ENCODE measurements around the gene ACKR2.
A peak's percentile ranks its signal among the peaks of the same experiment; 100 is the strongest.

ACKR2 gene

GRCh38 chr3:42809202-42809601, at the start of gene ACKR2:
Gene ACKR2, plus strand, starts transcription at chr3:42809445. Its CDS starts 55,058 bp downstream, at chr3:42864503.
- no peak for DNase-seq

GRCh38 chr3:42762046-42762724, 47.1 kb upstream of the ACKR2 start:
- DNase-seq = no peak

DNA sequence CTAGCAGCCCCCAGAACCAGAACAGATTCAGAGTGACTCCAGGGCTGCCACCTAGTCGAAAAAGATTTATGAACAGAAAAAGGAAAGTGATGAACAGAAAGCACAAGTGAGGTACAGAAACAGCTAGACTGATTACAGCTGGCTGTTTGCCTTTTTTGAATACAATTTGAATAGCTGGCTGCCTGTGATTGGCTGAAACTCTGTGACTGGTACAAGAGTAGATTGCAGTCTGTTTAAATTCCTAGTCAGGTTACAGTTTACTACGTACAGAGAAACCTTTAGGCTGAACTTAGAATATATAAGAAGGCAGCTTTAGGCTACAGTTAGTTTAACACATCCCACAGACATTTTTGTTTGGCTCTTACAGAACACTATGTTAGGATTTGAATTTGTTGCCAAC, 46.2 kb upstream of the ACKR2 start:
- DNase-seq = no peak

DNA sequence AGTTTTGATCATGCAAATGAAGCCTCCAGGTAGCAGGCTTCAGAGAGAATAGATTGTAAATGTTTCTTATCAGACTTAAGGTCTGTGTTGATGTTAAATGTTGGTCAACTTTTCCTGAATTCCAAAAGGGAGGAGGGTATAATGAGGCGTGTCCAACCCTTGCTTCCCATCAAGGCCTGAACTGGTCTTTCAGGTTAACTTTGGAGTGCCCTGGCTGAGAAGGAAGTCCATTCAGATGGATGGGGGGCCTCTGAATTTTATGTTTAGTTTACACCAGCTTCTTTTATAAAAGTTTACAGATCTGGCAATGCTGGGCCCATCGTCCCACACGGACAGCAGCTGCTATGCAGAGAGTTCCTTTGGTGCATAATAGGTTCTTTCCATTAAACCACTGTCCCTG, 45.1 kb upstream of the ACKR2 start:
- DNase-seq = no peak

- no peak for DNase-seq
Measured at GRCh38 chr3:42764561-42765295, 44.5 kb upstream of the ACKR2 start.

GRCh38 chr3:42769477-42770131, 39.6 kb upstream of the ACKR2 start:
- DNase-seq = no peak

- DNase-seq = no peak
Measured at GRCh38 chr3:42771271-42771670, 38.0 kb upstream of the ACKR2 start.

GRCh38 chr3:42772670-42773408, 36.4 kb upstream of the ACKR2 start, which contains the start of gene CCDC13:
Gene CCDC13, minus strand, starts transcription at chr3:42773253. Its CDS starts 14,908 bp downstream, at chr3:42758345.
- DNase-seq = peak; percentile 76 to 86

GRCh38 chr3:42773409-42773751, 35.9 kb upstream of the ACKR2 start:
- no peak for DNase-seq

- DNase-seq = no peak
Measured at GRCh38 chr3:42778644-42779043, 30.6 kb upstream of the ACKR2 start.

DNA sequence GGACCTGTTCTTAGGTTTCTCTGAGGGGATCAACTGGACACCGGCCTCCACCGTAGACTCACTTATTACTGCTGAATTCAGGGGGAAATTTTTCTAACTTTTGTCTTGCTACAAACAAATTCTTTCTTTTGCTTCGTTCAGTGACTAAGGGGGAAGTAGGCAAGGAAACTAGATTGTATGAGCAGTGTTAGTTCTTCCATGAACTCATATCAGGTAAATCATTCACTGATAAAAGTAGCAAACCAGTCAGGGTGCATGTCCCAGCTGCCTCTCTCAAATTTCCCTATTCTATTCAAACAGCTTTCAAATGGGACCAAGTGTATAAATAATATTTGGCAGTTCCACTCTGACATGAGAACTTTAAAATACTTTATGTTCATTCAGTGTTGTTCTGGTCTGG, 28.8 kb upstream of the ACKR2 start:
- DNase-seq = no peak

- DNase-seq = peak; percentile 7 to 65
Measured at GRCh38 chr3:42780892-42781700, 28.1 kb upstream of the ACKR2 start.

GRCh38 chr3:42786212-42786611, 23.0 kb upstream of the ACKR2 start:
- DNase-seq = no peak

DNA sequence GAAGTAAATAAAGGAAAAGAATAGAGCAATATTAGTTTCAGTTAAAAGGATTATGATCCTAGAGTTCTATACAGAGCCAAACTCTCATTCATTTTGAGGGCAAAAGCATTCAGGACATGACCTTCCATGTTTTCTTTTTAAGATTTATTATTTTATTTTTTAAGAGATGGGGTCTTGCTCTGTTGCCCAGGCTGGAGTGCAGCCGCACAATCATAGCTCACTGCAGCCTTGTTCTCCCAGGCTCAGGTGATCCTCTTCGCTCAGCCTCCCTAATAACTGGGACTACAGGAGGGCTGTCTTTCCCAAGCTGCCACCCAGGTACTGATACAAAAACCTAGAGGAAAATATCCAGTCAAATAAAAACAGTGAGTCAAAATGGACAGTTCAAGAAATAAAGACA, 22.6 kb upstream of the ACKR2 start:
- DNase-seq = no peak

- no peak for DNase-seq
Measured at GRCh38 chr3:42790714-42791229, 18.5 kb upstream of the ACKR2 start.

DNA sequence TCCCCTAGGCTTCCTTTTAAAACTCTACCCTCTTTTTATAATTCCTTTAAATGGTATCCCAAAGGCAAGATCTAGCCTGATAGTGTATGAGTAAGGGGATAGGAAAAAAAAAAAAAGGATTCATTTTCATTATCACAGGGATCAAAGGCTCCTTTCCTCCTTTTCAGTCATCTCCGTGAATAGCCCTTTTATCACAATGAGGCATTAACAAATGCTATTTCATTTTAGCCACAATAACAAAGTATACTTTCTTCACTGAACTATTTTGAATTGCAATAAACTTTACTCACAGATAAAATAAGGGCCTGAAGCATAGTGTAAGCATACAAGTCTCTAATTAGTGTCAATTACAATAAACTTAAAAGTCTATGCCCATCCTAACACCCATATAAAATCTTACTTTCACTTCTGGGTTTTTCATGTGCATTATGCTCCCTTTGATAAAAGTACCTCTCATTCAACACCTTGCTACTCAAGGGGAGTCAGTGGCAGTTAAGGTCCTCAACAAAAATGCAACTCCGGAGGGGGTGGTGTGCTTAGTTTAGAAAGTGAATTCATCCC, 13.5 kb upstream of the ACKR2 start:
- no peak for DNase-seq

DNA sequence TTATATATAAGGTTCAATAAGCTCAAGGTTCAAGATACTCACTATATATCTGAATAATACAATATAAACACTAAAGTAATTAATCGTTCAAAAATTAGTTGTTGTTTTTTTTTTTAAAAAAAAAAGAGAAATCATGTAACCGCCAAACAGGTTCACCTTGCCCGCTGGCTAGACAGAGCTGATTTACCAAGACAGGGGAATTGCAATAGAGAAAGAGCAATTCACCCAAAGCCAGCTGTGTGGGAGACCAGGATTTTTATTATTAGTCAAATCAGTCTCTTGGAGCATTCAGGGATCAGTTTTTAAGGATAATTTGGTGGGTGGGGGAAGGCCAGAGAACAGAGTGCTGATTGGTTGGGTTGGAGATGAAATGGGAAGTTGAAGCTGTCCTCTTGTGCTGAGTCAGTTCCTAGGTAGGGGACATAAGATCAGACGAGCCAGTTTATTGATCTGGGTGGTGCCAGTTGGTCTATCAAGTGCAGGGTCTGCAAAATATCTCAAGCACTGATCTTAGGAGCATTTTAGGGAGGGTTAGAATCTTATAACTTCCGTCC, 12.8 kb upstream of the ACKR2 start:
- no peak for DNase-seq

DNA sequence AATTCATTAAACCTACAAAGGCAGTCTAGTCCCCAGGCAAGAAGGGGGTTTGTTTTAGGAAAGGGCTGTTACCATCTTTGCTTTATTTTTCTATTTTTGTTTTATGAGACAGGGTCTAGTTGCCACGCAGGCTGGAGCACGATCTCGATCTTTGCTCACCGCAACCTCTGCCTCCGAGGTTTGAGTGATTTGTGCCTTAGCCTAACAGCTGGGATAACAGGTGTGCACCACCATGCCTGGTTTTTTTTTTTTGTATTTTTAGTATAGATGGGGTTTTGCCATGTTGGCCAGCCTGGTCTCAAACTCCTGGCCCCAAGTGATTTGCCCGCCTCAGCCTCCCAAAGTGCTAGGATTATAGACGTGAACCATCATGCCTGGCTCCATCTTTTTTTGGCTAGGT, 9.9 kb upstream of the ACKR2 start:
- no peak for DNase-seq

DNA sequence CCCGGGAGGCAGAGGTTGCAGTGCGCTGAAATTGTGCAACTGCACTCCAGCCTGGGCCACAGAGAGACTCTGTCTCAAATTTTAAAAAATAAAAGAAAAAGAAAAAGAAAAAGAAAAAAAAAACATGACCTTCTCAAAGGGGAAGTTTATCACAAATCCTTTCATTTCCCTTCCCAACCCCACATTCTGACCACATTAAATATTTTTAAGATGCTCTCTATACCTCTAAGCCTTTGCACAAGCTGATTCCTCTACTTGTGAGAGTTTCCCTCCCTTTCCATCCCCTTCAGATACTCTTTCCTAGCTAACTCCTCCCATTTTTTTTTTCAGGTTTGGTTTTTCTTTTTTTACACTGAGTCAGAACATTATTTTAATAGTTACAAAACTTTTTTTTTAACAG, 9.0 kb upstream of the ACKR2 start:
- no peak for DNase-seq

DNA sequence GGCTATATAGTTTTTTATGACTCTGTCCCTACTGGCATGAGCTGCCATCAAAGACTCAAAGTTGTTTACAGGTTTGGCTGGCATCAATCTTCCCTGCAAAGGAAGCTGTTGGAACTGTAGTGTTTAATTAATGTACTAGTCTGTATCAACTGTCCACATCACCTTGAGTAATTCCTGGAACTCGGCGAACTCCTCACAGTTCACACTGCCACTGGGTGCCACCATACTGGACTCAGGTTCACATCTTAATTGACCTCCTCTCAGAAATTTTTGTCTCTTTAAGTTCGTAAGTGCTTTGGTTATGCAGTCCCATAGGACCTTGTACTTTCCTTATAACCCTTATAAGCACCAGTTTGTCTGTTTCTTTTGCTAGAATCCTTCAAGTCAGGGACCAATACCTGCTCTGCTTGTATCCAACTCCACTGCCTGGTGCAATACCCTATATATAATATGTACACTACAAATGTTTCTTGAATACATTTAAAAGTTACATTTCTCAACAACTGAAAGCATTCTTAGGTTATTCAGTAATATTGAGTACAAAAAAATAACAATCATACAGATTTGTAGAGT, 8.1 kb upstream of the ACKR2 start:
- no peak for DNase-seq

GRCh38 chr3:42801784-42802183, 7.5 kb upstream of the ACKR2 start:
- DNase-seq = no peak
